DND-41 (cell line): ENCODE measurements around the gene SIGLEC9.

Experiments used
- ATAC-seq: fragments of 200-7000 bp; cut with Tn5 transposase; 3 replicates; pipeline ENCODE4 v1.9.1; 2021; ENCODE audit warnings: low read depth; ENCODE audit not compliant: insufficient read depth
- DNase-seq: peaks from one replicate; pipeline ENCODE4 v3.0.0-alpha.2; 2020
- H2AFZ ChIP-seq: 2 replicates; pipeline ENCODE4 v1.6.0; 2012; ENCODE audit warnings: low read depth, low read length
- H3K27ac ChIP-seq: 2 replicates; pipeline ENCODE4 v1.5.1; 2012; ENCODE audit warnings: low read length, inconsistent platforms
- H3K27me3 ChIP-seq: fragments of 200-600 bp; sonication (generic); 2 replicates; pipeline ENCODE4 v1.6.0; 2012; ENCODE audit warnings: low read length, mild to moderate bottlenecking, inconsistent platforms; ENCODE audit not compliant: insufficient read depth, poor library complexity
- H3K36me3 ChIP-seq: 2 replicates; pipeline ENCODE4 v1.5.1; 2012; ENCODE audit warnings: low read length, inconsistent platforms; ENCODE audit not compliant: insufficient read depth
- H3K4me1 ChIP-seq: 2 replicates; pipeline ENCODE4 v1.5.1; 2012; ENCODE audit warnings: mild to moderate bottlenecking, low read length; ENCODE audit not compliant: insufficient read depth
- H3K4me2 ChIP-seq: 2 replicates; pipeline ENCODE4 v1.6.0; 2012; ENCODE audit warnings: mild to moderate bottlenecking, moderate library complexity, low read length, inconsistent platforms; ENCODE audit not compliant: insufficient read depth
- H3K4me3 ChIP-seq, 2 experiments: fragments of 200-600 bp in 1 of 2; shearing (Covaris generic) in 1 of 2; 2 replicates each; pipeline ENCODE4 v1.5.1; 2012 to 2016; ENCODE audit warnings: inconsistent platforms in 2 of 2, low read length in 2 of 2, mild to moderate bottlenecking in 2 of 2, low read depth in 1 of 2, moderate library complexity in 1 of 2
- H3K79me2 ChIP-seq: 2 replicates; pipeline ENCODE4 v1.6.0; 2012; ENCODE audit warnings: low read length, inconsistent platforms; ENCODE audit not compliant: insufficient read depth
- H3K9ac ChIP-seq: 2 replicates; pipeline ENCODE4 v1.6.0; 2012; ENCODE audit warnings: low read depth, mild to moderate bottlenecking, inconsistent platforms, low read length, moderate library complexity
- H3K9me3 ChIP-seq: 2 replicates; pipeline ENCODE4 v1.5.1; 2012; ENCODE audit warnings: low read length, moderate library complexity, mild to moderate bottlenecking, inconsistent platforms; ENCODE audit not compliant: insufficient read depth, severe bottlenecking
- H4K20me1 ChIP-seq: 2 replicates; pipeline ENCODE4 v1.6.0; 2012; ENCODE audit warnings: low read length; ENCODE audit not compliant: insufficient read depth
- EZH2 ChIP-seq: IDR thresholded peaks from 3 replicates; pipeline ENCODE4 v1.6.1; 2012; ENCODE audit warnings: borderline replicate concordance, low read depth, mild to moderate bottlenecking, moderate library complexity, low read length, inconsistent platforms; ENCODE audit not compliant: severe bottlenecking
- TF ChIP-seq, protein P1 (sequence below): IDR thresholded peaks from 2 replicates; pipeline ENCODE4 v1.5.1; 2012; ENCODE audit warnings: borderline replicate concordance, low read length, moderate library complexity, mild to moderate bottlenecking; ENCODE audit not compliant: poor library complexity, severe bottlenecking; ENCODE audit errors: extremely low read depth

The SIGLEC9 gene

DNA sequence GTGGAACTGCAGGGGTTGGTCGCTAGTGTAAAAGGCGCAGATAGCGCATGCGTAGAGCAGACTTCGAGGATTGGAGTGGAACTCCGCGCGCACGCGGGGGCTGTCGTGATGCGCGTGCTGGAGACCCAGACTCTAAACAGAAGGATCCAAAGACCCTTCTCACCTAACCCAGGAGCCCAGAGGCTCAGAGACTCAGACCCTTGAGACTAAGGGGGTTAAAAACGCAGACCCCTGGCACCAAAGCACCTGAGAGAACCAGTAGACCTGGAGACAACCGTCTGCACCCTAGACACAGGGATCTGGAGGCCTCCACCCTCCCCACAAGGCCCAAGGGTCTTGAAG is 15.9 kb upstream of the SIGLEC9 start:
- H2AFZ ChIP-seq: peak overlapping the region; percentile 83
- H3K79me2 ChIP-seq: peaks cover 38% of the 10 kb centered on the region
- no peaks in the 10 kb centered on the region for H3K9me3 ChIP-seq
- peak overlapping the region; percentile 47 to 80; a peak in 3 of 4 replicates for H3K4me3 ChIP-seq
- H3K36me3 ChIP-seq: peaks cover 21% of the 10 kb centered on the region
- TF ChIP-seq, protein P1, sequence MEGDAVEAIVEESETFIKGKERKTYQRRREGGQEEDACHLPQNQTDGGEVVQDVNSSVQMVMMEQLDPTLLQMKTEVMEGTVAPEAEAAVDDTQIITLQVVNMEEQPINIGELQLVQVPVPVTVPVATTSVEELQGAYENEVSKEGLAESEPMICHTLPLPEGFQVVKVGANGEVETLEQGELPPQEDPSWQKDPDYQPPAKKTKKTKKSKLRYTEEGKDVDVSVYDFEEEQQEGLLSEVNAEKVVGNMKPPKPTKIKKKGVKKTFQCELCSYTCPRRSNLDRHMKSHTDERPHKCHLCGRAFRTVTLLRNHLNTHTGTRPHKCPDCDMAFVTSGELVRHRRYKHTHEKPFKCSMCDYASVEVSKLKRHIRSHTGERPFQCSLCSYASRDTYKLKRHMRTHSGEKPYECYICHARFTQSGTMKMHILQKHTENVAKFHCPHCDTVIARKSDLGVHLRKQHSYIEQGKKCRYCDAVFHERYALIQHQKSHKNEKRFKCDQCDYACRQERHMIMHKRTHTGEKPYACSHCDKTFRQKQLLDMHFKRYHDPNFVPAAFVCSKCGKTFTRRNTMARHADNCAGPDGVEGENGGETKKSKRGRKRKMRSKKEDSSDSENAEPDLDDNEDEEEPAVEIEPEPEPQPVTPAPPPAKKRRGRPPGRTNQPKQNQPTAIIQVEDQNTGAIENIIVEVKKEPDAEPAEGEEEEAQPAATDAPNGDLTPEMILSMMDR: no peak
- no peak for TF ChIP-seq EZH2
- H3K4me2 ChIP-seq: peak overlapping the region; percentile 83
- H3K4me1 ChIP-seq: peaks cover 31% of the 10 kb centered on the region
- no peak for DNase-seq
- H3K27ac ChIP-seq: peak overlapping the region; percentile 15; the same call in 1 of the 2 replicates
- H4K20me1 ChIP-seq: peaks cover 21% of the 10 kb centered on the region
- peak; percentile 21 for ATAC-seq
- peak overlapping the region; percentile 42 for H3K9ac ChIP-seq
- peaks cover 5% of the 10 kb centered on the region for H3K27me3 ChIP-seq

DNA sequence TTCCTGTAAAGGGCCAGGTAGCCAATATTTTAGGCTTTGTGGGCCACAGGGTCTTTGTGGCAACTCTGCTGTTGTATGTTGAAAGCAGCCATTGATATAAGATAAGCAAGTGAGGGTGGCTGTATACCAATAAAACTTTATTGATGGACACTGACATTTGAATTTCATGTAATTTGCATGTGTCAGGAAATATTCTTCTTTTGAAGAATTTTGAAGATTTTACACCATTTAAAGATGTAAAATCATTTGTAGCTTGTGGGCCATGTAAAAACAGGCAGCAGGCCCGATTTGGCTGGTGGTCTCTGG is 14.1 kb upstream of the SIGLEC9 start:
- Histone ChIP-seq H3K27ac (no peak overlapping the region), H3K4me3 (no peak overlapping the region), H3K79me2 (peaks cover 25% of the 10 kb centered on the region), H3K9me3 (no peaks in the 10 kb centered on the region), H3K36me3 (peaks cover 6% of the 10 kb centered on the region), H3K4me2 (no peak overlapping the region), H3K9ac (no peak overlapping the region), H4K20me1 (peaks cover 9% of the 10 kb centered on the region; the same call in 1 of the 2 replicates), H3K27me3 (peaks cover 10% of the 10 kb centered on the region), H2AFZ (no peak overlapping the region), H3K4me1 (peaks cover 25% of the 10 kb centered on the region)
- DNase-seq (no peak), ATAC-seq (no peak)
- TF ChIP-seq, protein P1: no peak
- no peak for TF ChIP-seq EZH2

DNA sequence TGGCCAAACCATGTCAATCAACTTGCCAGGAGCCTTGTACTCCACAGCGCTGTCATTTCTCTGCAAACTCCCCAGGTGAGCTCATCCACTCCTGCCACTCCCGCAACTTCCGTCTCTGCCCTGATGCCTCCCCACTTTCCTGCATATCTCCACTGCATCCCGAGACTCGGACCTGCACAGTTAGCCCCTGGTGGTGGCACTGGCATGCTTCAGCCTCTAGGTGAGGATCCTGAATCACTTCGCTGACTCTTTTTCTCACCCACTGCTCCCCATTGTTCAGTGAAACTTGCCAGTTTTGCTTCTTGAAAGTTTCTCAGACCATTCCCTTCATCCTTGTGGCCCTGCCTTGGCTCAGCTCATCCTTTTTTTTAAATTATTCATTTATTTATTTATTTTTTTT is 13.1 kb upstream of the SIGLEC9 start:
- no peak overlapping the region for H2AFZ ChIP-seq
- H3K36me3 ChIP-seq: no peaks in the 10 kb centered on the region
- no peaks in the 10 kb centered on the region for H3K9me3 ChIP-seq
- H3K27me3 ChIP-seq: peaks cover 10% of the 10 kb centered on the region
- H3K4me3 ChIP-seq: no peak overlapping the region
- TF ChIP-seq EZH2: no peak
- TF ChIP-seq, protein P1: peak; percentile 14
- no peak overlapping the region for H3K9ac ChIP-seq
- peaks cover 3% of the 10 kb centered on the region; the same call in 1 of the 2 replicates for H4K20me1 ChIP-seq
- ATAC-seq (no peak), DNase-seq (no peak)
- H3K79me2 ChIP-seq: peaks cover 16% of the 10 kb centered on the region
- H3K4me2 ChIP-seq: no peak overlapping the region
- peaks cover 18% of the 10 kb centered on the region for H3K4me1 ChIP-seq
- no peak overlapping the region for H3K27ac ChIP-seq
